Pancreas (tissue), 10 donors: ENCODE results near the gene OPN1SW. TPM values are rescaled to one million over a fixed set of nuclear protein-coding genes. Genes with fewer than 3 reads are reported as not detected.

Source experiments
- ATAC-seq, 4 donors: fragments of 200-7000 bp; cut with Tn5 transposase; one replicate each; pipeline versions ENCODE4 v1.8.0 to v1.9.1; 2020; ENCODE audit warnings: mild to moderate bottlenecking in 4 of 4, moderate library complexity in 4 of 4
- DNase-seq, 6 donors: peaks; one replicate each; pipeline ENCODE4 v3.0.0-alpha.2; 2020
- FAIRE-seq: peaks from 2 replicates; lab custom pipeline; 2012; peaks lifted over from hg19 to GRCh38; lab: Jason Lieb, UNC
- H3K27ac ChIP-seq, 4 donors: fragments of 200-600 bp; sonication (generic); 1 replicate in 3 of 4; 2 replicates in 1 of 4; pipeline versions ENCODE4 v1.5.0 to v1.8.0; 2020
- H3K27me3 ChIP-seq, 4 donors: fragments of 200-600 bp; one replicate each; pipeline ENCODE4 v1.8.0; 2021
- H3K36me3 ChIP-seq, 3 donors: fragments of 200-600 bp; sonication (generic) in 1 of 3; one replicate each; pipeline versions ENCODE4 v1.5.0 to v1.8.0; 2020 to 2021
- H3K4me1 ChIP-seq, 3 donors: fragments of 200-600 bp; one replicate each; pipeline ENCODE4 v1.8.0; 2021
- H3K4me3 ChIP-seq, 4 donors: fragments of 200-600 bp; sonication (generic) in 2 of 4; one replicate each; pipeline versions ENCODE4 v1.5.0 to v1.8.0; 2020 to 2021
- H3K9me3 ChIP-seq, 4 donors: fragments of 200-600 bp; one replicate each; pipeline ENCODE4 v1.8.0; 2021
- WGBS, 2 donors: extraction: QIAGEN DNeasy Blood & Tissue Kit; methylation state at CpG; one replicate each; pipeline ENCODE4 v1.1.7; 2013; 5-methylcytosine and 5-hydroxymethylcytosine counted together
- intact Hi-C, 3 donors: fragments of 100-400 bp; cut with DNase I; formaldehyde crosslinking; loops; one replicate each; pipeline versions ENCODE4 v1.11.1 to v1.14.2; 2022
- polyA plus RNA-seq, 2 donors: library from polyadenylated mRNA; stranded (reverse); fragments of 200-250 nt; gene quantifications; one replicate each; pipeline ENCODE4 v1.2.3, GENCODE V29; 2013
- total RNA-seq, 6 donors: library from RNA; stranded (reverse); fragmentation: NEBNext Ultra II Directional in 4 of 6; extraction: Animal tissue kit (Norgen Biotek cat#: 25700) in 4 of 6; gene quantifications; one replicate each; pipeline versions ENCODE4 v1.2.1 to v1.2.4, GENCODE V29; 2021 to 2023
- TF ChIP-seq, protein P1 (sequence below), 4 donors: fragments of 200-600 bp; sonication (generic) in 3 of 4; IDR thresholded peaks; one replicate each; pipeline versions ENCODE4 v1.5.0 to v1.8.0; 2021; ENCODE audit warnings: antibody characterized with exemption in 4 of 4
- donor health status: healthy with polysubstance abuse.
- donor health status: DM: no; HTN: no; CAD: no; lungs with moderate emphysema.
- donor health status: DM: no; HTN: no; CAD: no.
- donor health status: control.
- donor health status: control.
- donor health status: Bipolar disorder and iron deficiency.
- donor health status: DM: yes; HTN: yes; CAD: no.
- donor health status: DM: no; HTN: no; CAD: no.
- donor health status: DM: no; HTN: no; CAD: no.
- donor health status: DM: yes; HTN: yes; CAD: no.

Gene OPN1SW
- total and polyA plus RNA-seq, 8 donors, result not detected

- Histone ChIP-seq H3K9me3 (no peaks in the 10 kb centered on the region), H3K27ac (no peak overlapping the region), H3K4me3 (peak overlapping the region in 3 of 4 donors; percentile 73 to 77 (median 77)), H3K36me3 (no peaks in the 10 kb centered on the region), H3K4me1 (peaks cover 0 to 5% (median 4%) of the 10 kb centered on the region in 3 donors), H3K27me3 (no peaks in the 10 kb centered on the region)
- intact Hi-C loops, result no loop called here
- no peak for DNase-seq
- TF ChIP-seq, protein P1, sequence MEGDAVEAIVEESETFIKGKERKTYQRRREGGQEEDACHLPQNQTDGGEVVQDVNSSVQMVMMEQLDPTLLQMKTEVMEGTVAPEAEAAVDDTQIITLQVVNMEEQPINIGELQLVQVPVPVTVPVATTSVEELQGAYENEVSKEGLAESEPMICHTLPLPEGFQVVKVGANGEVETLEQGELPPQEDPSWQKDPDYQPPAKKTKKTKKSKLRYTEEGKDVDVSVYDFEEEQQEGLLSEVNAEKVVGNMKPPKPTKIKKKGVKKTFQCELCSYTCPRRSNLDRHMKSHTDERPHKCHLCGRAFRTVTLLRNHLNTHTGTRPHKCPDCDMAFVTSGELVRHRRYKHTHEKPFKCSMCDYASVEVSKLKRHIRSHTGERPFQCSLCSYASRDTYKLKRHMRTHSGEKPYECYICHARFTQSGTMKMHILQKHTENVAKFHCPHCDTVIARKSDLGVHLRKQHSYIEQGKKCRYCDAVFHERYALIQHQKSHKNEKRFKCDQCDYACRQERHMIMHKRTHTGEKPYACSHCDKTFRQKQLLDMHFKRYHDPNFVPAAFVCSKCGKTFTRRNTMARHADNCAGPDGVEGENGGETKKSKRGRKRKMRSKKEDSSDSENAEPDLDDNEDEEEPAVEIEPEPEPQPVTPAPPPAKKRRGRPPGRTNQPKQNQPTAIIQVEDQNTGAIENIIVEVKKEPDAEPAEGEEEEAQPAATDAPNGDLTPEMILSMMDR (IDR thresholded peaks at IDR 0.05), result no peak
- no peak for FAIRE-seq
- ATAC-seq, result no peak
- 18 to 28% methylated on average over 7 to 9 of the region's 9 CpGs for WGBS, 2 donors
Measured at GRCh38 chr7:128791972-128792327, 16.4 kb upstream of the OPN1SW start.

DNA sequence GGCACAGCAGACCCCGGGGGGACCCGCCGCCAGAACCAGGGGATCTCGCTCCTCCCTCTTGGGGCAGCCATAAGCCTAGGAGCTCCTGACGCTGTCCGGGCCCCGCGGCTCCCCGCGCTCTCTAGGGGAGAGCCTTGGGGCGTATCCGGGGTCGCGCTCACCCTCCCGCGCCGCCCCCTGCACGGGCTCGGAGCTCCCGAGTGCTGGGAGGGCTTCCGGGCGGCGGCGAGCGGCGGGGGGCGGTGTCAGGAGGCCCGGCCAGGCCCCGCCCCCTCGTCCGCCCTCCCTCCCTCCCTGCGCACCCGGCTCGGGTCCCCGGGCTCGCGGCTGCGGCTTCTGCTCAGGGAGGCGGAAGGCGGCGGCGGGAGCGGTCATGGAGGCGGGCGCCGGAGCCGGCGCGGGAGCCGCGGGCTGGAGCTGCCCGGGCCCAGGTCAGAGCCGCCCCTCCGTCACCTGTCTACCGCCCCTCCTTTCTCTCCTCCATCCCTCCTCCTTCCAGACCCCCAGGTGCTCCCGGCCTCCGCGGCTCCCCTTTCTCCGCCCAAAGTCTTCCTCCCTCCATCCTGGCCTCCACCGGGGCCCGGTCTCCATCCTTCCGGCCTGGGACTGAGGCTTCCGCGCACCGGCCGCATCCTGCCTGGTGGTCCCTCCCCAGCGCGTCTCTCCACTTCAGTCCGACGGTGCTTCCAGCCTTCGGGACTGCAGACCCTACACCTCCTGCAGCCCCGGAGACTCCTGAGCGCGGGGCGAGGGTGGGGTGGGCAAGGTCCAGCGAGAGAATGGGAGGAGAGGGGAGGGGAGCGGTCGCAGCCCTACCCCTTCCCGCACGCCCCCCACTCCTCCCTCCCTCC is 15.8 kb upstream of the OPN1SW start, which contains the start of gene CCDC136:
Gene CCDC136, plus strand, starts transcription at position 848 of the 851 bp plus-strand sequence. CDS start 444 bp downstream, outside the sequence.
- Histone ChIP-seq H3K4me1 (peaks cover 0 to 5% (median 4%) of the 10 kb centered on the region in 3 donors), H3K36me3 (no peaks in the 10 kb centered on the region), H3K9me3 (no peaks in the 10 kb centered on the region), H3K27ac (no peak within 1 kb of the TSS), H3K27me3 (no peaks in the 10 kb centered on the region), H3K4me3 (peak within 1 kb of the TSS; percentile 49 to 77 (median 75))
- TF ChIP-seq, protein P1 (IDR thresholded peaks at IDR 0.05), result no peak
- FAIRE-seq (no peak), DNase-seq (peak; percentile 65 to 91 (median 78)), ATAC-seq (peak; percentile 93 to 96 (median 96))
- intact Hi-C loops, result no loop called here
- 0 to 1% methylated on average over 34 to 80 of the region's 80 CpGs for WGBS, 2 donors

DNA sequence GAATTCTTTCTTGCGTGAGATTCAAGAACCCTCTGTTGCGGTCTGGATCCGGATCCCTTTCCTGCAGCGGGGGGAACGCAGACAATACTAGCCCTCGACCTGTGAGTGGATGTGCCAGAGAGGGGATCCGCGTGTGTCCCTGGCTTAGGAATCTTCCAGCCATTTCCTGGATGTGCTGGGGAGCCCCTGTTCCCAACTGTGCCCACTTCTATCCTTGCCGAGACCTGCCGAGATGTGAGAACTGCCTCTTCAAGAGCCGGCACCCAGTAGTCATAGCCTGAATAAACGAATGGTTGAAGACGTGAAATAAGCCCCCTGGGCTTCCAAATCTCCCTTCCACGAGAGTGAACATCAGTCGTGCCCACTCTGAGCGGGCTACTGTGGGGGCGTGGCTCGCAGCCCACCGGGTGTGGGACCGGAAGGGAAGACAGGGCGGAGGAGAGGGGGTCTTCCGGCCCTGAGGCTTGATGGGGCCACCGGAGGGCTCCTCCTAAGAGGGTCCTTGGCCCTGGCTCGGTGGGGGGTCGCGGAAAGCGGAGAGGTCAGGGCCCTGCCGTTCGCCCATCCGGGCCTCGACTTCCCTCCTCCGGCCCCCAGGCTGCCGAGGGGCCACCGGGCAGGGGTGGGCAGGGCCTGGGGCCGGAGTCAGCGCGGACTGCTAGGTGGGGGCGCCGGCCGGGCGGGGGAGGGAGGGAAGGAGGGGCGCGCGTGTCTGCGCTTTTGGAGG is 14.9 kb upstream of the OPN1SW start:
- Histone ChIP-seq H3K27me3 (no peaks in the 10 kb centered on the region), H3K4me1 (peaks cover 0 to 5% (median 4%) of the 10 kb centered on the region in 3 donors), H3K27ac (no peak overlapping the region), H3K9me3 (no peaks in the 10 kb centered on the region), H3K36me3 (no peaks in the 10 kb centered on the region), H3K4me3 (peak overlapping the region; percentile 49 to 77 (median 75))
- peak; percentile 6 to 24 (median 15) for ATAC-seq
- intact Hi-C loops, result no loop called here
- no peak for FAIRE-seq
- DNase-seq, result peak in 1 of 6 donors; percentile 70
- WGBS, 2 donors, result 21 to 34% methylated on average over 28 to 45 of the region's 45 CpGs
- TF ChIP-seq, protein P1 (IDR thresholded peaks at IDR 0.05), result no peak

GRCh38 chr7:128788446-128789412 is 13.1 kb upstream of the OPN1SW start:
- Histone ChIP-seq H3K4me3 (no peak overlapping the region), H3K36me3 (no peaks in the 10 kb centered on the region), H3K9me3 (no peaks in the 10 kb centered on the region), H3K4me1 (peaks cover 0 to 5% (median 4%) of the 10 kb centered on the region in 3 donors), H3K27me3 (no peaks in the 10 kb centered on the region), H3K27ac (no peak overlapping the region)
- DNase-seq, result no peak
- WGBS, 2 donors, result 57 to 60% methylated on average over 9 of the region's 9 CpGs
- no peak for FAIRE-seq
- intact Hi-C loops, result no loop called here
- TF ChIP-seq, protein P1 (IDR thresholded peaks at IDR 0.05), result no peak
- no peak for ATAC-seq
